HG03558 (cell line): Measurements from ENCODE around the gene LCOR.
"Not testable (repeated sequence)": the region's sequence is repeated elsewhere in the genome, so short reads cannot be mapped to it uniquely, and the experiment has no call there.

Experiments
- ATAC-seq: cut with Tn5 transposase; IDR thresholded peaks from one replicate; pipeline ENCODE4 v1.9.1; 2021; ENCODE audit warnings: moderate number of reproducible peaks; ENCODE audit not compliant: unreplicated experiment; ENCODE audit errors: extremely low read depth

The LCOR gene

GRCh38 chr10:96835899-96836298 is 3.8 kb downstream of the LCOR start:
- no peak for ATAC-seq

GRCh38 chr10:96838529-96838928 is 6.4 kb downstream of the LCOR start:
- ATAC-seq, result no peak

GRCh38 chr10:96840841-96841518 is 8.9 kb downstream of the LCOR start:
- ATAC-seq, result no peak

- no peak for ATAC-seq
Measured at GRCh38 chr10:96842896-96843723, 11.0 kb downstream of the LCOR start.

GRCh38 chr10:96843823-96844222 is 11.7 kb downstream of the LCOR start:
- no peak for ATAC-seq

GRCh38 chr10:96846395-96846794 is 14.3 kb downstream of the LCOR start:
- no peak for ATAC-seq

- no peak for ATAC-seq
Measured at GRCh38 chr10:96846926-96847325, 14.8 kb downstream of the LCOR start.

GRCh38 chr10:96847356-96847755 is 15.3 kb downstream of the LCOR start:
- not testable (repeated sequence) for ATAC-seq

- no peak for ATAC-seq
Measured at GRCh38 chr10:96850113-96850512, 18.0 kb downstream of the LCOR start.

GRCh38 chr10:96850825-96851224 is 18.7 kb downstream of the LCOR start:
- ATAC-seq, result no peak

GRCh38 chr10:96851281-96851680 is 19.2 kb downstream of the LCOR start:
- ATAC-seq, result no peak

GRCh38 chr10:96856317-96856716 is 24.2 kb downstream of the LCOR start:
- no peak for ATAC-seq

GRCh38 chr10:96857301-96858012 is 25.4 kb downstream of the LCOR start:
- ATAC-seq, result no peak

GRCh38 chr10:96858038-96858705 is 26.1 kb downstream of the LCOR start:
- no peak for ATAC-seq

- no peak for ATAC-seq
Measured at GRCh38 chr10:96858706-96859050, 26.6 kb downstream of the LCOR start.

GRCh38 chr10:96860631-96861277 is 28.7 kb downstream of the LCOR start:
- no peak for ATAC-seq

GRCh38 chr10:96863922-96864543 is 31.9 kb downstream of the LCOR start:
- ATAC-seq, result peak; percentile 43

GRCh38 chr10:96873086-96873485 is 41.0 kb downstream of the LCOR start:
- ATAC-seq, result no peak

GRCh38 chr10:96873756-96874467 is 41.8 kb downstream of the LCOR start:
- no peak for ATAC-seq
